ENCODE results near the gene CEP43.

DNA sequence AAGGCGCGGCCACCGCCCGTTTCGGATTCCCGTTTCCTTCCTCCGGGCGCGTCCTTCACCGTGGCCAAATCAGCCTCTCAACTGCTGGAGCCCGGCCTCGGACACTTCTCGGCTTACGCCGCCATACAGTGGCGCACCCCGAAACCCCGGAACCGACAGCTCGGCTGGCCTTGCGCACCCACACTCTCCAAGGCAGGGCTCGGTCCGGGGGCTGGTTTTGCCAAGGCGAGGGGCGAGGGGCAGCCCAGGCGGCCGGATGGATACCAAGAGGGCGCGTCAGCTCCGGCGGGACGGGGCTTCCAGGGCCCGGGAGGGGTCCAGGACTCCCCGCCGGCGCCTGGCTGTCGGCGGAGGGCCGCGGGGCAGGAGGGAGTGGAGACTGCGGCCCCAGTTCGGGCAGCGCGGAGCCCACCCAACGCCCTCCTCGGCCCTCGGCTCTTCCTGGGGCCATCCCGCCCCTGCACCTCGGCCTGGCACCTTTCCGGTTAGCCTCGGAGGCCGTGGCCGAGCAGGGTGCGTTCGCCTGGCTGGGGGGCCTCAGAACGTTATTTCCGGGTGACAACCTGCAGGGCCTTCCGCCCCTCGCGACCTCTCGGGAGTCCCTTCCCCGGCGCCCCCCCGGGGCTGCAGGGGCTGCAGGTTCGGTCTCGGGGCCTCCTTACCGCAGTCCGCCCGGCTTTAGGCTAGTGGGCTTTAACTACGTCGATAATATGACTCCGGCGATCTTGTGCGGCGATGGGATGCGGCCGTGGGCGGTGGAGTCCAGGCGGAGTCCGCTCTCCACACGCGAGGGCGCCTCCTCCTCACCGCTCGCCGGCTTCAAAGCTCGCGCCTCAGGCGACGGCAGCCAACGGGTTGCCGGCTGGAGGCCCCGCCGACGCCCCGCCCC lies 697 bp upstream of the CEP43 start:
- peak; percentile 26 for TF ChIP-seq CTCF (IDR thresholded peaks at IDR 0.05; ENCODE audit: borderline replicate concordance, extremely low read depth, low read length, poor library complexity, severe bottlenecking)
- no peak for TF ChIP-seq EZH2 (IDR thresholded peaks at IDR 0.05; ENCODE audit: borderline replicate concordance, low read depth, low read length, severe bottlenecking)

Data from DND-41 (cell line).